Activated naive CD8-positive, alpha-beta T cell (primary cell): Measurements from ENCODE around the gene SYNE1.
"Not testable (repeated sequence)": the region's sequence is repeated elsewhere in the genome, so short reads cannot be mapped to it uniquely, and the experiment has no call there.

Experiments used
- H3K27ac Mint-ChIP-seq: one replicate; pipeline ENCODE4 v1.8.0; 2021; ENCODE audit warnings: mixed read lengths
- H3K27me3 Mint-ChIP-seq: one replicate; pipeline ENCODE4 v1.8.0; 2021; ENCODE audit warnings: mixed read lengths
- H3K36me3 Mint-ChIP-seq: one replicate; pipeline ENCODE4 v1.8.0; 2021; ENCODE audit warnings: mixed read lengths
- H3K4me1 Mint-ChIP-seq: one replicate; pipeline ENCODE4 v1.8.0; 2021; ENCODE audit warnings: low read depth, mixed read lengths
- H3K4me3 Mint-ChIP-seq: one replicate; pipeline ENCODE4 v1.8.0; 2021; ENCODE audit warnings: mild to moderate bottlenecking, mixed read lengths
- H3K9me3 Mint-ChIP-seq: one replicate; pipeline ENCODE4 v1.8.0; 2021; ENCODE audit warnings: low read depth, mixed read lengths

The SYNE1 gene

GRCh38 chr6:152637296-152638047, at the start of gene SYNE1:
Gene SYNE1 (minus strand): TSS chr6:152637362. CDS start chr6:152628331, 9,031 bp downstream.
- Mint-ChIP-seq H3K4me3 (peak within 1 kb of the TSS; percentile 70), H3K36me3 (no peaks in the 10 kb centered on the region), H3K9me3 (no peaks in the 10 kb centered on the region), H3K4me1 (peaks cover 11% of the 10 kb centered on the region), H3K27me3 (peaks cover 32% of the 10 kb centered on the region), H3K27ac (no peak within 1 kb of the TSS)

GRCh38 chr6:152685819-152686218, 48.7 kb upstream of the SYNE1 start:
- no peaks in the 10 kb centered on the region for H3K36me3 Mint-ChIP-seq
- H3K9me3 Mint-ChIP-seq, result no peaks in the 10 kb centered on the region
- no peak overlapping the region for H3K27ac Mint-ChIP-seq
- H3K27me3 Mint-ChIP-seq, result no peaks in the 10 kb centered on the region
- no peaks in the 10 kb centered on the region for H3K4me1 Mint-ChIP-seq
- H3K4me3 Mint-ChIP-seq, result no peak overlapping the region

- not testable (repeated sequence) for H3K36me3 Mint-ChIP-seq, H3K27me3 Mint-ChIP-seq, H3K27ac Mint-ChIP-seq, H3K9me3 Mint-ChIP-seq, H3K4me1 Mint-ChIP-seq, H3K4me3 Mint-ChIP-seq
These were observed 45.8 kb upstream of the SYNE1 start for GRCh38 chr6:152682935-152683334.

GRCh38 chr6:152682141-152682540, 45.0 kb upstream of the SYNE1 start:
- Mint-ChIP-seq H3K4me1 (no peaks in the 10 kb centered on the region), H3K36me3 (no peaks in the 10 kb centered on the region), H3K4me3 (no peak overlapping the region), H3K27ac (no peak overlapping the region), H3K9me3 (no peaks in the 10 kb centered on the region), H3K27me3 (no peaks in the 10 kb centered on the region)

- H3K4me3 Mint-ChIP-seq, result no peak overlapping the region
- H3K27me3 Mint-ChIP-seq, result no peaks in the 10 kb centered on the region
- H3K36me3 Mint-ChIP-seq, result no peaks in the 10 kb centered on the region
- no peaks in the 10 kb centered on the region for H3K4me1 Mint-ChIP-seq
- H3K27ac Mint-ChIP-seq, result no peak overlapping the region
- H3K9me3 Mint-ChIP-seq, result no peaks in the 10 kb centered on the region
These were observed 43.8 kb upstream of the SYNE1 start for GRCh38 chr6:152680879-152681517.

GRCh38 chr6:152680151-152680550, 43.0 kb upstream of the SYNE1 start:
- Mint-ChIP-seq H3K36me3 (no peaks in the 10 kb centered on the region), H3K27ac (no peak overlapping the region), H3K4me3 (no peak overlapping the region), H3K9me3 (no peaks in the 10 kb centered on the region), H3K4me1 (no peaks in the 10 kb centered on the region), H3K27me3 (no peaks in the 10 kb centered on the region)

- no peak overlapping the region for H3K4me3 Mint-ChIP-seq
- H3K4me1 Mint-ChIP-seq, result no peaks in the 10 kb centered on the region
- H3K36me3 Mint-ChIP-seq, result no peaks in the 10 kb centered on the region
- H3K27ac Mint-ChIP-seq, result no peak overlapping the region
- peaks cover 3% of the 10 kb centered on the region for H3K27me3 Mint-ChIP-seq
- H3K9me3 Mint-ChIP-seq, result no peaks in the 10 kb centered on the region
These were observed 36.1 kb upstream of the SYNE1 start for GRCh38 chr6:152673236-152673635.

GRCh38 chr6:152671171-152671570, 34.0 kb upstream of the SYNE1 start:
- Mint-ChIP-seq H3K4me1 (no peaks in the 10 kb centered on the region), H3K4me3 (no peak overlapping the region), H3K36me3 (no peaks in the 10 kb centered on the region), H3K27ac (no peak overlapping the region), H3K9me3 (no peaks in the 10 kb centered on the region), H3K27me3 (peaks cover 3% of the 10 kb centered on the region)

- Mint-ChIP-seq H3K4me1 (no peaks in the 10 kb centered on the region), H3K27ac (no peak overlapping the region), H3K27me3 (peaks cover 3% of the 10 kb centered on the region), H3K4me3 (no peak overlapping the region), H3K9me3 (peaks cover 4% of the 10 kb centered on the region), H3K36me3 (no peaks in the 10 kb centered on the region)
These were observed 32.7 kb upstream of the SYNE1 start for GRCh38 chr6:152669895-152670294.

GRCh38 chr6:152661776-152662175, 24.6 kb upstream of the SYNE1 start:
- Mint-ChIP-seq H3K27ac (no peak overlapping the region), H3K27me3 (no peaks in the 10 kb centered on the region), H3K4me3 (no peak overlapping the region), H3K4me1 (no peaks in the 10 kb centered on the region), H3K36me3 (no peaks in the 10 kb centered on the region), H3K9me3 (peaks cover 4% of the 10 kb centered on the region)

- H3K36me3 Mint-ChIP-seq, result no peaks in the 10 kb centered on the region
- no peak overlapping the region for H3K4me3 Mint-ChIP-seq
- no peaks in the 10 kb centered on the region for H3K4me1 Mint-ChIP-seq
- H3K27ac Mint-ChIP-seq, result no peak overlapping the region
- peaks cover 8% of the 10 kb centered on the region for H3K27me3 Mint-ChIP-seq
- H3K9me3 Mint-ChIP-seq, result no peaks in the 10 kb centered on the region
These were observed 14.8 kb upstream of the SYNE1 start for GRCh38 chr6:152651986-152652385.

GRCh38 chr6:152648105-152648504, 10.9 kb upstream of the SYNE1 start:
- no peaks in the 10 kb centered on the region for H3K9me3 Mint-ChIP-seq
- H3K4me1 Mint-ChIP-seq, result no peaks in the 10 kb centered on the region
- no peak overlapping the region for H3K27ac Mint-ChIP-seq
- no peaks in the 10 kb centered on the region for H3K36me3 Mint-ChIP-seq
- no peak overlapping the region for H3K4me3 Mint-ChIP-seq
- peaks cover 16% of the 10 kb centered on the region for H3K27me3 Mint-ChIP-seq

- not testable (repeated sequence) for H3K36me3 Mint-ChIP-seq, H3K27ac Mint-ChIP-seq, H3K9me3 Mint-ChIP-seq, H3K4me3 Mint-ChIP-seq, H3K4me1 Mint-ChIP-seq
- peaks cover 16% of the 10 kb centered on the region for H3K27me3 Mint-ChIP-seq
These were observed 9.6 kb upstream of the SYNE1 start for GRCh38 chr6:152646732-152647131.

- Mint-ChIP-seq H3K4me1 (peaks cover 2% of the 10 kb centered on the region), H3K36me3 (no peaks in the 10 kb centered on the region), H3K9me3 (no peaks in the 10 kb centered on the region), H3K27ac (no peak overlapping the region), H3K27me3 (peaks cover 18% of the 10 kb centered on the region), H3K4me3 (no peak overlapping the region)
These were observed 5.6 kb upstream of the SYNE1 start for GRCh38 chr6:152642578-152643375.

- H3K9me3 Mint-ChIP-seq, result no peaks in the 10 kb centered on the region
- peak overlapping the region; percentile 70 for H3K4me3 Mint-ChIP-seq
- H3K4me1 Mint-ChIP-seq, result peaks cover 11% of the 10 kb centered on the region
- H3K27ac Mint-ChIP-seq, result no peak overlapping the region
- H3K27me3 Mint-ChIP-seq, result peaks cover 32% of the 10 kb centered on the region
- H3K36me3 Mint-ChIP-seq, result no peaks in the 10 kb centered on the region
These were observed 410 bp downstream of the SYNE1 start for GRCh38 chr6:152636609-152637295.
